Brain microvascular endothelial cell (primary cell): ENCODE results near the gene ATP8A2.

ENCODE experiments used
- DNase-seq: peaks from one replicate; pipeline ENCODE4 v3.0.0-alpha.2; 2020
- H3K27ac ChIP-seq: fragments of 250-450 bp; sonication (Bioruptor Pico); 2 replicates; pipeline ENCODE4 v1.5.1; 2020; ENCODE audit warnings: mild to moderate bottlenecking, moderate library complexity
- H3K27me3 ChIP-seq: fragments of 250-450 bp; sonication (Bioruptor Pico); replicated peaks from 2 replicates; pipeline ENCODE4 v1.5.1; 2020; ENCODE audit warnings: mild to moderate bottlenecking
- H3K36me3 ChIP-seq: fragments of 250-450 bp; sonication (Bioruptor Pico); replicated peaks from 2 replicates; pipeline ENCODE4 v1.5.1; 2020; ENCODE audit warnings: mild to moderate bottlenecking
- H3K4me3 ChIP-seq: 2 replicates; pipeline ENCODE4 v1.5.1; 2011; ENCODE audit warnings: low read depth, mild to moderate bottlenecking, control low read depth, low read length, moderate library complexity
- in situ Hi-C: cut with HindIII; loops from 2 replicates; pipeline ENCODE4 v1.10.0; 2017; ENCODE audit warnings: low sequenced_read_pairs, low pct_ligation_motif_present
- TF ChIP-seq, protein P1 (sequence below): IDR thresholded peaks from 2 replicates; pipeline ENCODE4 v1.5.1; 2011; ENCODE audit warnings: low read depth, mild to moderate bottlenecking, moderate library complexity, low read length, control low read depth, inconsistent platforms; ENCODE audit errors: missing control alignments

ATP8A2 gene

DNA sequence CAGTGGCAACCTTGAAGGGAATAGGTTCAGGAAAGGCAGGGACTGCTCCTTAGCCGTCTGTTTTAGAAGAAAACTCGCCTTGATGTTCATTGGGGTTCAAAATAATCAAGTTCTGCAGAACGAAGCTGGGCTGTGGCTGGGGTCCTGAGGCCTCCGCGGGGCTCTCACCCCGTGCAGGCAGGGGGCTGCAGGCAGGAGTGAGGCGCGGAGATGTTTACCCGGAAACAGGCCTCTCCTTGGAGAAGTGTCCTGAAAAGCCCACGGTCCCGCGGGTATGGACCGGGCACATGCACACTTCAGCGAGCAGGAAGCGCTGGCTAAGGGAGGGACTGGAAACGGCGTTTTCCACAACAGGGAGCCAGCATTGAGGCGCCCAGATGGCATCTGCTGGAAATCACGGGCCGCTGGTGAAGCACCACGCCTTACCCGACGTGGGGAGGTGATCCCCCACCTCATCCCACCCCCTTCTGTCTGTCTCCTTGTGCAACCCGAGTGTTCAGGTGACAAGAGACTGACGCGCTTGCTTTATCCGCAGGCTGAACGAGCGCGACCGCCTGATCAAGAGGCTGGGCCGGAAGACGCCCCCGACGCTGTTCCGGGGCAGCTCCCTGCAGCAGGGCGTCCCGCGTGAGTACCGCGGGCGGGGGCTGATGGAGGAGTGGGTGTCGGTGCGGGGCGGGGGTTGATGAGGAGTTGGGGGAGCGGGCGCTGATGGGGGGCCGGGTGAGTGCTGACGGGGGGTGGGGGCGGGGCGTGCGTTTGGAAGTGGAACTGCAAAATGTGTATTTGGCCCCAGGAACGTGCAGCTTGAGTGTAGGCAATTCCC is 640.4 kb downstream of the ATP8A2 start:
- Histone ChIP-seq H3K27me3 (no peaks in the 10 kb centered on the region), H3K36me3 (no peaks in the 10 kb centered on the region), H3K4me3 (peak overlapping the region; percentile 55), H3K27ac (no peak overlapping the region)
- in situ Hi-C loops = no loop called here
- TF ChIP-seq, protein P1, sequence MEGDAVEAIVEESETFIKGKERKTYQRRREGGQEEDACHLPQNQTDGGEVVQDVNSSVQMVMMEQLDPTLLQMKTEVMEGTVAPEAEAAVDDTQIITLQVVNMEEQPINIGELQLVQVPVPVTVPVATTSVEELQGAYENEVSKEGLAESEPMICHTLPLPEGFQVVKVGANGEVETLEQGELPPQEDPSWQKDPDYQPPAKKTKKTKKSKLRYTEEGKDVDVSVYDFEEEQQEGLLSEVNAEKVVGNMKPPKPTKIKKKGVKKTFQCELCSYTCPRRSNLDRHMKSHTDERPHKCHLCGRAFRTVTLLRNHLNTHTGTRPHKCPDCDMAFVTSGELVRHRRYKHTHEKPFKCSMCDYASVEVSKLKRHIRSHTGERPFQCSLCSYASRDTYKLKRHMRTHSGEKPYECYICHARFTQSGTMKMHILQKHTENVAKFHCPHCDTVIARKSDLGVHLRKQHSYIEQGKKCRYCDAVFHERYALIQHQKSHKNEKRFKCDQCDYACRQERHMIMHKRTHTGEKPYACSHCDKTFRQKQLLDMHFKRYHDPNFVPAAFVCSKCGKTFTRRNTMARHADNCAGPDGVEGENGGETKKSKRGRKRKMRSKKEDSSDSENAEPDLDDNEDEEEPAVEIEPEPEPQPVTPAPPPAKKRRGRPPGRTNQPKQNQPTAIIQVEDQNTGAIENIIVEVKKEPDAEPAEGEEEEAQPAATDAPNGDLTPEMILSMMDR = no peak
- DNase-seq = no peak

DNA sequence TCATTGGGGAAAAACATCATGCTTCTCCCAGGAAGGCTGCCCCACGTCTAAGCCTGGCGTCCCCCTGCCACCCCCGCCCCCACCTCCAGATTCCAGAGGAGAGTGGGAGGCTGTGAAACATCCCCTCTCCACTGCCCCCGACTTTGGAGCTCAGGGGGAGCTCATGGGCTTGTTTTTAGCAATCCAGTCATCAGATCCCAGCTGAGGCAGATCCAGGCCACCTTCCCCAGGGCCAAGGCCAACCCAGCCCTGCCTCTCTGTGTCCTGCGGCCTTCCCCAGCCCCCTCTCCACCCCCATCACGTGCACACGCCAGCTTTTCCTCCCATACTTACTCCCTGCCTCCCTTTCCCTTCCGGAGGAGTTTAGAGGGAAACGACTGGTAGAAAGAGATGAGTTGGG is 641.2 kb downstream of the ATP8A2 start:
- Histone ChIP-seq H3K27ac (no peak overlapping the region), H3K4me3 (peak overlapping the region; percentile 55), H3K27me3 (no peaks in the 10 kb centered on the region), H3K36me3 (no peaks in the 10 kb centered on the region)
- TF ChIP-seq, protein P1 = no peak
- in situ Hi-C loops = no loop called here
- no peak for DNase-seq

DNA sequence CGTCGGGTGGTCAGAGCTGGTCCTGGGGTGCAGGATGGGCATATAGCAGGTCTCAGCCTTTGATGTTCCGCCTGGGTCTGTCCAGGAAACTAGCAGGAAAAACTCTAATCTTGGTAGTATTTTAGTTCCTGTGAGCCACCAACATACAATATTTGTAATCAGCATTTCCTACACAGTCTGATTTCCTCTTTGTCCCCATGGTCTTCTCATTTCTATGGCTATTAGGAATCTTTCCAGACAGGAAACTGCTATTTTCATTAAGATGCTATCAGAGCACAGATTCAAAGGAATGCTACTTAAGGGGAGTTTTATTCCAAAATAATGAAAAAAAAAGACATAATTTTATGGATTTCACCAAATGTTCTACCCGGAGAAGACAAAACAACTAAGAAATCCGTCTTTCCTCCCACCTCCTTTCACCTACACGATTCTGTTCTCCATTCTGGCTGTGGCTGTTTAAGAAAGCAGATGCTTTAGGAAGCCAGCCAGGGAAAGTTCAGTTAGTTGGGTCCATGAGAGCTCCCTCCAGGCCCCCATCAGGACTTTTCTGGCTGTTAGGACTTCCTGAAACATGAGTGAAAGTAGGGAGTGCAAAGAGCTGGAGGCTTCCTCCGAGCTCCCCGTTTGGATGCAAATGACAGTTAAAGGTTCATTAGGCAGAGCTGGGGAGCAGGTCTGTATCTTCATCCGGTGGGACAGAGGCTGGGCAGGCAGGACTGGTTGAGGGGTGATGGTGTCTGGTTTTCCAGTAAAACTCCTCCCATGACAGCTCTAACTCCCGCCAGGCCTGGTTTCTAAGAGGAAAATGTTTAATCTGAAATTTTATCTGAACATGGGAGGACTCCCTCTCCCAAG is 643.7 kb downstream of the ATP8A2 start:
- in situ Hi-C loops = no loop called here
- Histone ChIP-seq H3K27ac (no peak overlapping the region), H3K36me3 (no peaks in the 10 kb centered on the region), H3K27me3 (no peaks in the 10 kb centered on the region), H3K4me3 (no peak overlapping the region)
- TF ChIP-seq, protein P1 = no peak
- DNase-seq = no peak

DNA sequence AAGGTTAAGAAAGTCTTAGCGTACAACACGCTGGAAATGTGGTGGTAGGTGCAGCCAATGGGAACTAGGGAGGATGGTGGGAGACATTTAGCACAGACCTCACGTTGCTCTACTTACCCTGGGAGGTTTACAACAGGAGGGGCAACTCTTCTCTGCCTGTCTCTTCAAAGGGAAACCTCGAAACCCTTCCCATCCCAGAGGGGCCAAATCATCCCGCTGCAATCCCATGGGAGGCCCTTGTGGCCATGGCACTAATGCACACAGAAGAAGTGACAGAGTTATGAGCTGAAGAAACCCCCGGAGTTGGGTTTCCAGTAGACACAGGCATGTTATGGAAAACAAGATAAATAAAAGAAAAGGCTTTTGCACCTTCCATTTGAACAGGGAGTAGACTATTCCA is 644.4 kb downstream of the ATP8A2 start:
- in situ Hi-C loops = no loop called here
- H3K4me3 ChIP-seq = no peak overlapping the region
- no peaks in the 10 kb centered on the region for H3K27me3 ChIP-seq
- TF ChIP-seq, protein P1 = no peak
- DNase-seq = no peak
- no peak overlapping the region for H3K27ac ChIP-seq
- no peaks in the 10 kb centered on the region for H3K36me3 ChIP-seq

DNA sequence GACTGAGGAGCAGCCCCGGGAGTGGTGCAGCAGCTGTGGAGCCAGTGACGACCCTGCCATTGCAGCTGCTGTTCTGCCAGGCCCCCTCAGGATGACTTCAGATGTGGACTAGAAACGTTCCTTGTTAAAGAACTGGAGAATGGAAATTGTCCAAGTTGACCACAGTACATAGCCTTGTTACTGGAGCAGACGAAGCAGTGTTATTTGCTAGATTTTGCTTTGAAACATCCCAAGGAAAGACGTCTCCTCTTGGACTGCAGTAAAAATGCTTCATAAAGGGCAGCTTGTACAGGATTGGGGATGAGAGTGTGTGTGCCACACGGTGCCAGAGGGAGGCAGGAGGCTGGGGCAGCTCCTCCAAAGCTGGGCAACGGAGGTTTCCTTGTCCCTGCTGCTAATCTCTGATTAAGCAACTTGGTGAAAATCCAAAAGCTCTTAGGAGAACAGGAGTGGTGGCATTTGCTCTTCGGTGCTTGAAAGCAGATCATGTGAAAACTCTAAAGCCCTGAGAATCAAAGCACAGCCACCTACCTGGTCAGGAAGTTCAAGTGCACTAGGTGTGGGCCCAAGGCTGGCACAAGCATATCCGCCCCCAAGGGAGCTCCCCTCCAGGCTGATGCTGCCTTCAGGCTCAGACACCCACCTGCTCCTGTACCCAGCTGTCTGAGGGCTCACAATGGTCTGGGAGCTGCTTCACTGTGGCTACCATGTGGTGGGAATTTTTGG is 645.6 kb downstream of the ATP8A2 start:
- in situ Hi-C loops = no loop called here
- Histone ChIP-seq H3K27me3 (no peaks in the 10 kb centered on the region), H3K27ac (no peak overlapping the region), H3K36me3 (no peaks in the 10 kb centered on the region), H3K4me3 (no peak overlapping the region)
- TF ChIP-seq, protein P1 = no peak
- no peak for DNase-seq
